ENCODE measurements around the gene IQCE.
"Not testable (repeated sequence)": the region's sequence is repeated elsewhere in the genome, so short reads cannot be mapped to it uniquely, and the experiment has no call there.

IQCE gene

DNA sequence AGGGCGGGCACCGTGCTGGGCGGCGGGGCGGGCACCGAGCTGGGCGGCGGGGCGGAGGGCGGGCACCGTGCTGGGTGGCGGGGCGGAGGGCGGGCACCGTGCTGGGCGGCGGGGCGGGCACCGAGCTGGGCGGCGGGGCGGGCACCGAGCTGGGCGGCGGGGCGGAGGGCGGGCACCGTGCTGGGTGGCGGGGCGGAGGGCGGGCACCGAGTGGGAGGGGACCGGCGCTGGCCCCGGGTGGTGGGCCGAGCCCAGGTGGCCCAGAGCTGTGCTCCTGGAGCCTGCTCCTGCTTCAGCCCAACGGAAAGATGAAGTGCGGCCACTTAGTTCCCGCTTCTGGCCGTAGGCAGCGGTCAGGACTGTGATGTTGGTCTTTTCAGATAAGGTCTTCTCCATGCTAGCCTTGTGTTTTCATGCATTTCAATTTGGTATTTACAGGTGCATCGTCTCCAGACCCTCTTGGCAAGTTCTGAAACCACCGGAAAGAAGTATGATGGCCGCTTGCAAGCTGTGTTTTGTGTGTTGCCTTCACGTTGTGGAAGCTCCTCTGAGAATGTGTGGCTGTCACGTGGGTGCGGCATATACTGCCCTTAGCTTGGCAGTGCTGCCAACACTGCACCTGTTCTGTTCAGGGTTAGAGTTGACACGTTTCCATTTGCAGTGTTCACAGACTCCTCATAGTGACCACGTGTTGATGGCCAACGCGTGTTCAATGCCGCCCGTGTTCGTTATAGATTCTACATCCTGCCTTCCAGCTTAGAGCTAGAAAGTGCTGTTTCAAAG lies 25.2 kb downstream of the IQCE start:
- TF ChIP-seq Cebpa-rat (IDR thresholded peaks at IDR 0.05), result no peak
- no peak overlapping the region for H3K9ac ChIP-seq
- H3K27ac ChIP-seq, result no peak overlapping the region
- H3K4me1 ChIP-seq, result peaks cover 0 to 36% (median 23%) of the 10 kb centered on the region in 10 experiments; a peak in 14 of 20 replicates
- H4K20me1 ChIP-seq, result peaks cover 0 to 9% (median 0%) of the 10 kb centered on the region in 11 experiments; a peak in 1 of 22 replicates
- no peak overlapping the region for H3K4me2 ChIP-seq
- no peak overlapping the region for H3K4me3 ChIP-seq
- H3K27me3 ChIP-seq, result no peaks in the 10 kb centered on the region
- H3K9me3 ChIP-seq (replicated peaks in 1 of 11), result no peaks in the 10 kb centered on the region
- peaks cover 5 to 57% (median 40%) of the 10 kb centered on the region in 11 experiments; a peak in 21 of 22 replicates for H3K36me3 ChIP-seq

GRCh38 chr7:2585446-2585845 lies 26.7 kb downstream of the IQCE start:
- H3K27me3 ChIP-seq, result no peaks in the 10 kb centered on the region
- peak overlapping the region in 3 of 11 experiments; percentile 44 to 64 (median 59); a peak in 4 of 22 replicates for H3K4me2 ChIP-seq
- no peak overlapping the region for H3K4me3 ChIP-seq
- peaks cover 5 to 64% (median 43%) of the 10 kb centered on the region in 11 experiments; a peak in 21 of 22 replicates for H3K36me3 ChIP-seq
- no peak for TF ChIP-seq Cebpa-rat (IDR thresholded peaks at IDR 0.05)
- no peaks in the 10 kb centered on the region for H3K9me3 ChIP-seq (replicated peaks in 1 of 11)
- H3K4me1 ChIP-seq, result peaks cover 0 to 25% (median 17%) of the 10 kb centered on the region in 10 experiments; a peak in 14 of 20 replicates
- H3K27ac ChIP-seq, result no peak overlapping the region
- no peak overlapping the region for H3K9ac ChIP-seq
- H4K20me1 ChIP-seq, result peaks cover 0 to 9% (median 0%) of the 10 kb centered on the region in 11 experiments; a peak in 1 of 22 replicates

DNA sequence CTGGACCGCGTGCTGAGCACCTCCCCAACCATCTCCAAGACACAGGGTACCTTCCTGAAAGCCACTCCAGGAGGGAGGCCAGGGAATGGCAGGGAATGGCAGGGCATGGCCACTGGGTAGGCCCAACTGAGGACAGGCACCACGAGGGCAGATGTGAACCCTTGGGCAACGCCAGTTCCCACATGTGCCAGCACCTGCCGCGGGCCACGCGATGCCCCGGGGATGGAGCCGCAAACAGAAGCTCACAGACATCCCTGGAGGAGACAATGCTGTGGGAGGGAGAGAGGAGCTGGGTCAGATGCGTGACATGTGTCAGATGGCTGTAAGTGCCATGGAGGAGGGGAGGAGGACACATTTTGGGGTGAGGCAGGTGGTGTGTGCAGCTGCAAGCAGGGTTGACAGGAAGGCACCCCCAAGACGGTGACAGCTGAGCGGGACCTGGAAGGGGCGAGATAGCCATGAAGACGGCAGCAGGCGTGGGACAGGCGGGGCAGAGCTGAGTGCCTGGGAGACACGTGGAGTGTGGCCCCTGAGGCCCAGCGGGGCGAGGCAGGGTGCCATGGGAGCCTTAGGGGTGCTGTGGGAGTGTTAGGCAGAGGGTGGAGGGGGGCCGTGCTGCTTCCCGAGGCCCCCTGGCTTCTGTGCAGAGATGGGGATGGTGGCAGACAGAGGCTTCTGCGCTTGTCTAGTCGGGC lies 27.7 kb downstream of the IQCE start:
- Histone ChIP-seq H4K20me1 (peaks cover 0 to 9% (median 0%) of the 10 kb centered on the region in 11 experiments; a peak in 1 of 22 replicates), H3K4me2 (peak overlapping the region in 8 of 11 experiments; percentile 15 to 64 (median 51); a peak in 14 of 22 replicates), H3K9me3 (replicated peaks in 1 of 11) (no peaks in the 10 kb centered on the region), H3K27me3 (no peaks in the 10 kb centered on the region), H3K9ac (peak overlapping the region in 3 of 11 experiments; percentile 5 to 7 (median 5); a peak in 2 of 22 replicates), H3K4me1 (peaks cover 0 to 18% (median 12%) of the 10 kb centered on the region in 10 experiments; a peak in 14 of 20 replicates), H3K36me3 (peaks cover 11 to 75% (median 52%) of the 10 kb centered on the region in 11 experiments; a peak in 21 of 22 replicates), H3K27ac (no peak overlapping the region), H3K4me3 (no peak overlapping the region)
- no peak for TF ChIP-seq Cebpa-rat (IDR thresholded peaks at IDR 0.05)

DNA sequence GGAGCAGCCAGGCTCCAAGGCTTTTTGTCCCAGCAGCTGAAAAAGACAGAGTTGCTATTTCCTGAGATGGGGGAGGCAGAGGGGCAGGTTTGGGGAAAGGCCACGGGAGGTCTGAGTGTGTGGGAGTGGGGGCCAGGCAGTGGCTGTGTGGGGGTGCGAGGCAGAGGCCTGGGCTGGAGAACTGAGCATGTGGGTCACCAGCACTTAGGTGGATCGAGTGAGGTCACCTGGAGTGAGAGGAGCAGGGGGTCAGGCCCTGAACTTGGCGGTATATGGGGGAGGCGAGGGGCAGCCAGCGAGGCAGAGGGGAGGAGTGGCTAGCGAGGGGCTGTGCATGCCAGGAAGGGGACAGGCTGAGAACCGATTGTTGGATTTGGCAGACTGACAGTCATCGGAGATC lies 28.4 kb downstream of the IQCE start:
- peaks cover 0 to 9% (median 0%) of the 10 kb centered on the region in 11 experiments; a peak in 1 of 22 replicates for H4K20me1 ChIP-seq
- H3K36me3 ChIP-seq, result peaks cover 13 to 78% (median 55%) of the 10 kb centered on the region in 11 experiments
- H3K27ac ChIP-seq, result no peak overlapping the region
- H3K4me1 ChIP-seq, result peaks cover 0 to 18% (median 12%) of the 10 kb centered on the region in 10 experiments; a peak in 14 of 20 replicates
- TF ChIP-seq Cebpa-rat (IDR thresholded peaks at IDR 0.05), result no peak
- no peaks in the 10 kb centered on the region for H3K9me3 ChIP-seq (replicated peaks in 1 of 11)
- H3K4me2 ChIP-seq, result peak overlapping the region in 4 of 11 experiments; percentile 28 to 59 (median 51); a peak in 6 of 22 replicates
- no peaks in the 10 kb centered on the region for H3K27me3 ChIP-seq
- no peak overlapping the region for H3K4me3 ChIP-seq
- H3K9ac ChIP-seq, result peak overlapping the region in 1 of 11 experiments; percentile 7; a peak in 2 of 22 replicates

DNA sequence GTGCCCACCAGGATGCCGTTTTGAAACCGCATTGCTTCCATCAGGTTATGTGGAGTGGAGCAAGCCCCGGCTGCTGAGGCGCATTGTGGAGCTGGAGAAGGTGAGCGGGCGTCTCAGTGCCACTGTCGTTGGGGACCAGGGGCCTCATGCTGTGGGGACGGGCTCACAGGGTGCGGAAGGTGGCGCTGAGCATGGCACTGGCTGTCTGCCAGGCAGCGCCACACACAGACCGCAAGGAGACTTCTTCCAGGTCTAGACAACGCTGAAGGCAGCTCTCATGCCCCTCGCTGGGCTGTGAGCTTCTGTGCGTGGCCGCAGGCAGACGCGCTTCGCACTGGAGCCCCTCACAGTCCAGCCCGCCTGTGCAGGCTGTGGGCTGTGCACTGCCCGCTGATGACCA lies 29.0 kb downstream of the IQCE start:
- TF ChIP-seq Cebpa-rat (IDR thresholded peaks at IDR 0.05), result no peak
- peaks cover 18 to 78% (median 62%) of the 10 kb centered on the region in 11 experiments for H3K36me3 ChIP-seq
- no peaks in the 10 kb centered on the region for H3K9me3 ChIP-seq (replicated peaks in 1 of 11)
- no peak overlapping the region for H3K4me3 ChIP-seq
- H3K4me1 ChIP-seq, result peaks cover 0 to 18% (median 12%) of the 10 kb centered on the region in 10 experiments; a peak in 14 of 20 replicates
- H3K4me2 ChIP-seq, result no peak overlapping the region
- H3K9ac ChIP-seq, result no peak overlapping the region
- no peak overlapping the region for H3K27ac ChIP-seq
- H4K20me1 ChIP-seq, result peaks cover 0 to 9% (median 0%) of the 10 kb centered on the region in 11 experiments; a peak in 1 of 22 replicates
- no peaks in the 10 kb centered on the region for H3K27me3 ChIP-seq

DNA sequence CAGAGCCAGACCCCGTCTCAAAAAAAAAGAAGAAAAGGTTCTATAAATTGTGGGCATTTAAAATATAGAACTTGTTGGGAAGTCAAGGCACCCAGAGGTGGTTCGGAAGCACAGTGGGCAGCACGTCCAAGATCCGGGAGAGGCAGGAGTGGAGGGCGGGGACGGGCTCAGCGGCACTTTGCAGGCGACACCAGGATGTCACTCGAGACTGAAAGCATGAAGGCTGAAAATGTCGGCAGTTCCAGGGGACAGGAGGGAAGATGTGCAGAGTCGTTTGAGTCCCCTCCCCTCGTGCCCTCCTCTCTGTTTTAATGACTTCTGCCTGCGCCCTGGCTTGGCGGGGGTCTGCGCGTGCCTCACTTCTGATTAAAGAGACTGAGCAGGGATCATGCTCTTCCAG lies 30.6 kb downstream of the IQCE start:
- Histone ChIP-seq H4K20me1 (peaks cover 0 to 9% (median 0%) of the 10 kb centered on the region in 11 experiments; a peak in 2 of 22 replicates), H3K9me3 (replicated peaks in 1 of 11) (no peaks in the 10 kb centered on the region), H3K4me1 (peaks cover 2 to 29% (median 19%) of the 10 kb centered on the region in 10 experiments; a peak in 19 of 20 replicates), H3K36me3 (peaks cover 16 to 87% (median 69%) of the 10 kb centered on the region in 11 experiments), H3K27ac (no peak overlapping the region), H3K4me3 (no peak overlapping the region), H3K9ac (no peak overlapping the region), H3K4me2 (no peak overlapping the region), H3K27me3 (no peaks in the 10 kb centered on the region)
- no peak for TF ChIP-seq Cebpa-rat (IDR thresholded peaks at IDR 0.05)

DNA sequence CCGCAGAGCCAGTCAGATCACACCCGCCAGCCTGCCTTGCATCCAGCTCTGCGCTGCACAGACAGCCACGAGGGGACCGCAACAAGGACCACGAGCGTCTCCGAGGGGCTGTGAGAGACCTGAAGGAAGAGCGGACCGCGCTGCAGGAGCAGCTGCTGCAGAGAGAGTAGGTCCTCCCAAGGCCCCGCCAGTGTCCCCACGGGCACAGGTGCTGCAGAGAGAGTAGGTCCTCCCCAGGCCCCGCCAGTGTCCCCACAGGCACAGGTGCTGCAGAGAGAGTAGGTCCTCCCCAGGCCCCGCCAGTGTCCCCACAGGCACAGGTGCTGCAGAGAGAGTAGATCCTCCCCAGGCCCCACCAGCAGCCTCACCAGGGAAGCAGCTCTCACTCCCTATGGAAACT lies 31.2 kb downstream of the IQCE start:
- Histone ChIP-seq H3K4me1 (peaks cover 8 to 35% (median 25%) of the 10 kb centered on the region in 10 experiments; a peak in 19 of 20 replicates), H3K36me3 (peaks cover 13 to 82% (median 63%) of the 10 kb centered on the region in 11 experiments; a peak in 21 of 22 replicates)
- not testable (repeated sequence) for H3K4me3 ChIP-seq; H3K27me3 ChIP-seq; H3K4me2 ChIP-seq; H3K27ac ChIP-seq; H3K9me3 ChIP-seq (replicated peaks in 1 of 11); H4K20me1 ChIP-seq; H3K9ac ChIP-seq

DNA sequence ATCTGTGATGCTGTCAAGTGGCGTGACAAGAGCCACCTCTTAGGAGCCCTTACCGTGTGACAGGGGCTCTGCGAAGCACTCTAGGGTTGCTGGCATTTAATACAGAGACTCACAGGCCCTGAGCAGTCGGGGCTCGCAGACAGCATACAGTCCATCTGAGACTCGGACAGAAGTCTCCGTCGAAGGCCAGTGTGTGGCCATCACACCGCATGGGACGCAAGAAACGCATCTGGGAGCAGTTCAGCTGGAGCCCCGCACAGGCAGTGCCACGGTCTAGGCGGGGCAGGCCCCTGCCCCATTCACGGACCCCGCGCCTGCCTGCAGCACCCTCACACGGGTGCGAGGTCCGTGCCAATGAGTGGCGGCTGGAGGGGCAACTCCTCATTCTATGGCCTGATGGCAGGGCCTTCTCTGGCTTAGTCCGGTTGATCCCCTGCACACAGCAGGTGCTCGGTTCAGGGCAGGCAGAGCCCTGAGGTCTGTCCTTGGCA lies 33.6 kb downstream of the IQCE start:
- Histone ChIP-seq H4K20me1 (peaks cover 0 to 13% (median 0%) of the 10 kb centered on the region in 11 experiments; a peak in 4 of 22 replicates), H3K9me3 (replicated peaks in 1 of 11) (no peaks in the 10 kb centered on the region), H3K4me3 (no peak overlapping the region), H3K9ac (no peak overlapping the region), H3K4me2 (no peak overlapping the region), H3K36me3 (peaks cover 12 to 71% (median 53%) of the 10 kb centered on the region in 11 experiments; a peak in 20 of 22 replicates), H3K27ac (no peak overlapping the region), H3K4me1 (peaks cover 18 to 44% (median 33%) of the 10 kb centered on the region in 10 experiments), H3K27me3 (peaks cover 0 to 24% (median 0%) of the 10 kb centered on the region in 11 experiments; a peak in 10 of 22 replicates)
- no peak for TF ChIP-seq Cebpa-rat (IDR thresholded peaks at IDR 0.05)

Measured in BLaER1 treated with 17β-estradiol and CSF1 and Interleukin-3, amounts not matched to agents 10 nM and 100 nM (cell line).